Smooth muscle cell (in vitro differentiated cells): ENCODE results near the gene DACT1. TPM values are rescaled to one million over a fixed set of nuclear protein-coding genes. Genes with fewer than 3 reads are reported as not detected.
"Not testable (repeated sequence)": the region's sequence is repeated elsewhere in the genome, so short reads cannot be mapped to it uniquely, and the experiment has no call there.

Experiments used
- DNase-seq: peaks from one replicate; lab custom pipeline; 2025; ENCODE audit not compliant: unreplicated experiment; lab: John Stamatoyannopoulos, UW
- H2AFZ ChIP-seq: fragments of 200-600 bp; sonication (generic); 2 replicates; pipeline ENCODE4 v1.6.0; 2016; ENCODE audit warnings: antibody characterized with exemption, low read depth, mild to moderate bottlenecking
- H3F3A ChIP-seq: fragments of 200-600 bp; sonication (generic); 2 replicates; pipeline ENCODE4 v1.6.0; 2017; ENCODE audit warnings: antibody characterized with exemption, low read depth
- H3K27ac ChIP-seq: fragments of 200-600 bp; sonication (generic); 2 replicates; pipeline ENCODE4 v1.5.1; 2016; ENCODE audit warnings: low read depth, mild to moderate bottlenecking
- H3K27me3 ChIP-seq: fragments of 200-600 bp; sonication (generic); 2 replicates; pipeline ENCODE4 v1.6.1; 2016; ENCODE audit warnings: low read depth, mild to moderate bottlenecking
- H3K36me3 ChIP-seq: fragments of 200-600 bp; sonication (generic); 2 replicates; pipeline ENCODE4 v1.5.1; 2016; ENCODE audit warnings: low read depth
- H3K4me1 ChIP-seq: fragments of 200-600 bp; sonication (generic); 2 replicates; pipeline ENCODE4 v1.5.1; 2016; ENCODE audit warnings: low read depth
- H3K4me2 ChIP-seq: fragments of 200-600 bp; sonication (generic); 2 replicates; pipeline ENCODE4 v1.6.0; 2016; ENCODE audit warnings: mild to moderate bottlenecking
- H3K4me3 ChIP-seq: fragments of 200-600 bp; sonication (generic); 2 replicates; pipeline ENCODE4 v1.5.1; 2016; ENCODE audit warnings: mild to moderate bottlenecking
- H3K79me2 ChIP-seq: fragments of 200-600 bp; sonication (generic); 2 replicates; pipeline ENCODE4 v1.6.0; 2016; ENCODE audit warnings: low read depth, mild to moderate bottlenecking
- H3K9ac ChIP-seq: fragments of 200-600 bp; sonication (generic); 2 replicates; pipeline ENCODE4 v1.6.0; 2016; ENCODE audit warnings: low read depth
- H3K9me3 ChIP-seq: fragments of 200-600 bp; sonication (generic); replicated peaks from 2 replicates; pipeline ENCODE4 v1.5.1; 2016; ENCODE audit warnings: low read depth
- H4K20me1 ChIP-seq: fragments of 200-600 bp; sonication (generic); 2 replicates; pipeline ENCODE4 v1.6.0; 2016; ENCODE audit warnings: low read depth
- CTCF ChIP-seq: fragments of 200-600 bp; sonication (generic); IDR thresholded peaks from 2 replicates; pipeline ENCODE4 v1.5.1; 2017; ENCODE audit warnings: borderline replicate concordance, mild to moderate bottlenecking, antibody characterized with exemption; ENCODE audit not compliant: insufficient read depth, poor library complexity, severe bottlenecking
- WGBS: methylation state at CpG from one replicate; pipeline ENCODE4 v1.1.7; 2016; ENCODE audit warnings: low lambda C conversion rate; 5-methylcytosine and 5-hydroxymethylcytosine counted together
- polyA plus RNA-seq: library from polyadenylated mRNA; unstranded; fragments of >200 nt; fragmentation: Nextera tagmentation; extraction: Ambion mirVana; gene quantifications from 2 replicates; pipeline ENCODE4 v1.2.1, GENCODE V29; 2016
- total RNA-seq: library from RNA; depleted of rRNA; stranded (reverse); fragments of >200 nt; gene quantifications from 2 replicates; pipeline ENCODE4 v1.2.3, GENCODE V29; 2014

Gene DACT1
- 91.4 and 107 TPM in 2 replicates for total RNA-seq
- polyA plus RNA-seq, result 75.7 and 92.4 TPM in 2 replicates

GRCh38 chr14:58637391-58638230 lies at the start of gene DACT1:
Gene DACT1 (plus strand): TSS chr14:58637962. CDS start chr14:58638203, 241 bp downstream.
- DNase-seq, result peak; percentile 80
- under 1% methylated on average over 52 of the region's 94 CpGs for WGBS
- Histone ChIP-seq H3K4me1 (peaks cover 37% of the 10 kb centered on the region), H2AFZ (peak within 1 kb of the TSS; percentile 15), H3F3A (peaks cover 27% of the 10 kb centered on the region), H3K36me3 (peaks cover 7% of the 10 kb centered on the region), H3K79me2 (peaks cover 38% of the 10 kb centered on the region), H4K20me1 (peaks cover 20% of the 10 kb centered on the region), H3K4me2 (peak within 1 kb of the TSS; percentile 87), H3K4me3 (peak within 1 kb of the TSS; percentile 87), H3K27ac (peak within 1 kb of the TSS; percentile 93), H3K27me3 (no peaks in the 10 kb centered on the region), H3K9me3 (no peaks in the 10 kb centered on the region), H3K9ac (peak within 1 kb of the TSS; percentile 84)
- TF ChIP-seq CTCF, result no peak

GRCh38 chr14:58588321-58588720 lies 49.4 kb upstream of the DACT1 start:
- not testable (repeated sequence) for H3K4me2 ChIP-seq, H3K27me3 ChIP-seq, H3K79me2 ChIP-seq, H3K4me3 ChIP-seq, H2AFZ ChIP-seq, H3K4me1 ChIP-seq, H3K36me3 ChIP-seq, DNase-seq, H3K9me3 ChIP-seq, H3K27ac ChIP-seq, H3F3A ChIP-seq, H4K20me1 ChIP-seq, H3K9ac ChIP-seq
- WGBS, result 96% methylated on average over 18 of the region's 18 CpGs

GRCh38 chr14:58593977-58594376 lies 43.8 kb upstream of the DACT1 start:
- Histone ChIP-seq H3K79me2 (no peaks in the 10 kb centered on the region), H3K4me2 (no peak overlapping the region), H2AFZ (no peak overlapping the region), H3K9me3 (no peaks in the 10 kb centered on the region), H3K27ac (no peak overlapping the region), H3K4me1 (no peaks in the 10 kb centered on the region), H3K27me3 (no peaks in the 10 kb centered on the region), H3K4me3 (no peak overlapping the region), H3K9ac (no peak overlapping the region), H3F3A (peaks cover 5% of the 10 kb centered on the region), H4K20me1 (no peaks in the 10 kb centered on the region), H3K36me3 (no peaks in the 10 kb centered on the region)
- TF ChIP-seq CTCF, result no peak
- no peak for DNase-seq
- WGBS, result 95% methylated on average over 4 of the region's 4 CpGs

GRCh38 chr14:58597041-58597440 lies 40.7 kb upstream of the DACT1 start:
- no peaks in the 10 kb centered on the region for H3K36me3 ChIP-seq
- H3K4me1 ChIP-seq, result no peaks in the 10 kb centered on the region
- no peak overlapping the region for H3K4me2 ChIP-seq
- H3K27ac ChIP-seq, result no peak overlapping the region
- peaks cover 5% of the 10 kb centered on the region for H3F3A ChIP-seq
- no peak overlapping the region for H3K9ac ChIP-seq
- H2AFZ ChIP-seq, result no peak overlapping the region
- no peaks in the 10 kb centered on the region for H3K27me3 ChIP-seq
- DNase-seq, result no peak
- H3K79me2 ChIP-seq, result no peaks in the 10 kb centered on the region
- H4K20me1 ChIP-seq, result no peaks in the 10 kb centered on the region
- H3K9me3 ChIP-seq, result no peaks in the 10 kb centered on the region
- no peak for TF ChIP-seq CTCF
- no peak overlapping the region for H3K4me3 ChIP-seq
- WGBS, result 85% methylated on average over 4 of the region's 4 CpGs
